ENCODE data around the gene PLA2G4D.

GRCh38 chr15:42071717-42072116, 22.6 kb downstream of the PLA2G4D start:
- TF ChIP-seq CTCF (IDR thresholded peaks at IDR 0.05 in 2 of 3, conservative IDR thresholded peaks at IDR 0.05 in 1 of 3; ENCODE audit: borderline replicate concordance in 1 of 3, insufficient read depth in 1 of 3, low read depth in 2 of 3, low read length in 2 of 3) (no peak), MAX (IDR thresholded peaks at IDR 0.05) (no peak), SP1 (IDR thresholded peaks at IDR 0.05; ENCODE audit: low read depth) (no peak), EZH2 (IDR thresholded peaks at IDR 0.05) (no peak), ELF1 (IDR thresholded peaks at IDR 0.05; ENCODE audit: borderline replicate concordance, low read depth) (no peak), ZFX (IDR thresholded peaks at IDR 0.05) (no peak), SRF (IDR thresholded peaks at IDR 0.05; ENCODE audit: low read depth) (no peak), POLR2A (IDR thresholded peaks at IDR 0.05; ENCODE audit: borderline replicate concordance, extremely low read depth, insufficient read depth, insufficient read length) (no peak), EGR1 (IDR thresholded peaks at IDR 0.05; ENCODE audit: low read depth) (no peak), ZNF274 (IDR thresholded peaks at IDR 0.05; ENCODE audit: low read depth, low read length) (no peak), POLR2AphosphoS5 (IDR thresholded peaks at IDR 0.05; ENCODE audit: low read depth, low read length) (no peak), YY1 (IDR thresholded peaks at IDR 0.05; ENCODE audit: extremely low read depth, insufficient replicate concordance, low read depth, low read length) (no peak), FOSL1 (IDR thresholded peaks at IDR 0.05; ENCODE audit: low read depth) (no peak), ZBTB33 (IDR thresholded peaks at IDR 0.05; ENCODE audit: extremely low read depth, insufficient replicate concordance, low read length) (no peak)
